ENCODE results near the gene AACS.

DNA sequence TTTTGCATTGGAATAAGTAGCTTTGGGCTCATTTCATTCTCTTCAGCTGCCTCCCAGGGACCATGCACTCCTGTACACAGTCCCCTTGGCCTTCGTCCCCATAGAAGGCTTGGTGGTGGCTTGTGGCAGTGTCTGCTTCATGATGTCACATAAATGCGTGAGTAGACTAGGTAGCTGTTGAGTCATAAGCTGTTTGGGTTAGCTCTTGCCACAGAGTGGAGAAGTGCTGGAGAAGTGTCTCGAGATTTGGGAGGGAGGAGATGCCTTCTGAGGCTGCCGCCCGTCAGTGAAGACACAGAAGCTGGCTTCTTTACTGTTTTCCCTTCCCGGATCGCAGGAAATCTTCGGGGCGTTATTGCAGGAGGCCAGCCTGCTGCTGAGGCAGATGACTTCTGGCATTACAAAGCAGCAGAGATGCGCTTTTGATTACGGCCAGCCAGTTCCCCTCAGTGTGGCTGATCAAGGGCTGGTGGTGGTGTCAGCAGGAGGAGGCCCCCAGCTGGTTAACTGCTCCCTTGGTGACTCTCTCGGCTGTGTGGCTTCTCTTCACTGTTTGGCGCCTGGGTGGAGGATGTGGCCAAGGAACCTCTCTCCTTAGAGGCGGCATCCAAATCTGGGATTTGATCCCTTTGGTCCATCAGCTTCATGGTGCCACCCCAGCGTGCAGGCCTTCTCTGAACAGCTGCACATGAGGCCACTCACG, 67.6 kb downstream of the AACS start:
- no peak for TF ChIP-seq POLR2A (IDR thresholded peaks at IDR 0.05)
- TF ChIP-seq, protein P1, sequence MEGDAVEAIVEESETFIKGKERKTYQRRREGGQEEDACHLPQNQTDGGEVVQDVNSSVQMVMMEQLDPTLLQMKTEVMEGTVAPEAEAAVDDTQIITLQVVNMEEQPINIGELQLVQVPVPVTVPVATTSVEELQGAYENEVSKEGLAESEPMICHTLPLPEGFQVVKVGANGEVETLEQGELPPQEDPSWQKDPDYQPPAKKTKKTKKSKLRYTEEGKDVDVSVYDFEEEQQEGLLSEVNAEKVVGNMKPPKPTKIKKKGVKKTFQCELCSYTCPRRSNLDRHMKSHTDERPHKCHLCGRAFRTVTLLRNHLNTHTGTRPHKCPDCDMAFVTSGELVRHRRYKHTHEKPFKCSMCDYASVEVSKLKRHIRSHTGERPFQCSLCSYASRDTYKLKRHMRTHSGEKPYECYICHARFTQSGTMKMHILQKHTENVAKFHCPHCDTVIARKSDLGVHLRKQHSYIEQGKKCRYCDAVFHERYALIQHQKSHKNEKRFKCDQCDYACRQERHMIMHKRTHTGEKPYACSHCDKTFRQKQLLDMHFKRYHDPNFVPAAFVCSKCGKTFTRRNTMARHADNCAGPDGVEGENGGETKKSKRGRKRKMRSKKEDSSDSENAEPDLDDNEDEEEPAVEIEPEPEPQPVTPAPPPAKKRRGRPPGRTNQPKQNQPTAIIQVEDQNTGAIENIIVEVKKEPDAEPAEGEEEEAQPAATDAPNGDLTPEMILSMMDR (IDR thresholded peaks at IDR 0.05): no peak
